ENCODE measurements around the gene ALOXE3. TPM values are rescaled to one million over a fixed set of nuclear protein-coding genes. Genes with fewer than 3 reads are reported as not detected.
"Not testable (repeated sequence)": the region's sequence is repeated elsewhere in the genome, so short reads cannot be mapped to it uniquely, and the experiment has no call there.

The ALOXE3 gene
- total and polyA plus RNA-seq, 12 donors, result not detected

- TF ChIP-seq, protein P1, sequence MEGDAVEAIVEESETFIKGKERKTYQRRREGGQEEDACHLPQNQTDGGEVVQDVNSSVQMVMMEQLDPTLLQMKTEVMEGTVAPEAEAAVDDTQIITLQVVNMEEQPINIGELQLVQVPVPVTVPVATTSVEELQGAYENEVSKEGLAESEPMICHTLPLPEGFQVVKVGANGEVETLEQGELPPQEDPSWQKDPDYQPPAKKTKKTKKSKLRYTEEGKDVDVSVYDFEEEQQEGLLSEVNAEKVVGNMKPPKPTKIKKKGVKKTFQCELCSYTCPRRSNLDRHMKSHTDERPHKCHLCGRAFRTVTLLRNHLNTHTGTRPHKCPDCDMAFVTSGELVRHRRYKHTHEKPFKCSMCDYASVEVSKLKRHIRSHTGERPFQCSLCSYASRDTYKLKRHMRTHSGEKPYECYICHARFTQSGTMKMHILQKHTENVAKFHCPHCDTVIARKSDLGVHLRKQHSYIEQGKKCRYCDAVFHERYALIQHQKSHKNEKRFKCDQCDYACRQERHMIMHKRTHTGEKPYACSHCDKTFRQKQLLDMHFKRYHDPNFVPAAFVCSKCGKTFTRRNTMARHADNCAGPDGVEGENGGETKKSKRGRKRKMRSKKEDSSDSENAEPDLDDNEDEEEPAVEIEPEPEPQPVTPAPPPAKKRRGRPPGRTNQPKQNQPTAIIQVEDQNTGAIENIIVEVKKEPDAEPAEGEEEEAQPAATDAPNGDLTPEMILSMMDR (IDR thresholded peaks at IDR 0.05), result peak in 1 of 6 experiments; percentile 29
- no peak for TF ChIP-seq POLR2A (IDR thresholded peaks at IDR 0.05)
- Histone ChIP-seq H3K4me3 (peak overlapping the region in 1 of 4 donors; percentile 51), H3K9me3 (replicated peaks in 1 of 3) (no peaks in the 10 kb centered on the region), H3K36me3 (replicated peaks in 1 of 2) (no peaks in the 10 kb centered on the region), H3K27me3 (peaks cover 47% of the 10 kb centered on the region), H3K4me1 (replicated peaks in 1 of 2) (peaks cover 0 to 8% of the 10 kb centered on the region in 2 donors), H3K27ac (no peak overlapping the region)
- intact Hi-C loops (cut with DNase I), result no loop called here
- DNase-seq, result no peak
- WGBS, 4 donors, result 28 to 50% (median 34%) methylated on average over 11 to 25 of the region's 25 CpGs
Measured at GRCh38 chr17:8080208-8080798, 38.0 kb downstream of the ALOXE3 start.

- intact Hi-C loops (cut with DNase I), result loop anchor here (5.0 to 10.0 kb wide), 2 partner anchors 33 to 225 kb away; no protein-coding TSS in a partner anchor
- DNase-seq, result peak; percentile 38 to 74 (median 66)
- TF ChIP-seq, protein P1 (IDR thresholded peaks at IDR 0.05), result peak; percentile 60 to 93 (median 76)
- TF ChIP-seq POLR2A (IDR thresholded peaks at IDR 0.05), result no peak
- no peaks in the 10 kb centered on the region for H3K9me3 ChIP-seq (replicated peaks in 1 of 3)
- 1 to 2% (median 1%) methylated on average over 28 to 87 of the region's 87 CpGs for WGBS, 4 donors
- H3K4me1 ChIP-seq (replicated peaks in 1 of 2), result peaks cover 0 to 8% of the 10 kb centered on the region in 2 donors
- H3K36me3 ChIP-seq (replicated peaks in 1 of 2), result no peaks in the 10 kb centered on the region
- peaks cover 54% of the 10 kb centered on the region for H3K27me3 ChIP-seq
- H3K4me3 ChIP-seq, result peak overlapping the region in 1 of 4 donors; percentile 51
- no peak overlapping the region for H3K27ac ChIP-seq
Measured at GRCh38 chr17:8079291-8080207, 38.8 kb downstream of the ALOXE3 start.

- Histone ChIP-seq H3K27me3 (peaks cover 53% of the 10 kb centered on the region), H3K4me1 (replicated peaks in 1 of 2) (peaks cover 0 to 14% of the 10 kb centered on the region in 2 donors)
- H3K36me3 ChIP-seq (replicated peaks in 1 of 2); H3K27ac ChIP-seq; DNase-seq; H3K4me3 ChIP-seq; H3K9me3 ChIP-seq (replicated peaks in 1 of 3): not testable (repeated sequence)
- intact Hi-C loops (cut with DNase I), result loop anchor here (5.0 to 10.0 kb wide), 2 partner anchors 34 to 227 kb away; no protein-coding TSS in a partner anchor
- 74 to 86% (median 80%) methylated on average over 4 to 5 of the region's 5 CpGs for WGBS, 4 donors
Measured at GRCh38 chr17:8077939-8078338, 40.4 kb downstream of the ALOXE3 start.

- H3K27me3 ChIP-seq, result peaks cover 63% of the 10 kb centered on the region
- H3K4me1 ChIP-seq (replicated peaks in 1 of 2), result peaks cover 0 to 14% of the 10 kb centered on the region in 2 donors
- TF ChIP-seq POLR2A (IDR thresholded peaks at IDR 0.05), result no peak
- TF ChIP-seq, protein P1 (IDR thresholded peaks at IDR 0.05), result no peak
- no peak for DNase-seq
- intact Hi-C loops (cut with DNase I), result loop anchor here (5.0 to 10.0 kb wide), 2 partner anchors 36 to 228 kb away; no protein-coding TSS in a partner anchor
- no peaks in the 10 kb centered on the region for H3K36me3 ChIP-seq (replicated peaks in 1 of 2)
- no peak overlapping the region for H3K27ac ChIP-seq
- 77 to 85% (median 81%) methylated on average over 9 to 13 of the region's 13 CpGs for WGBS, 4 donors
- no peaks in the 10 kb centered on the region for H3K9me3 ChIP-seq (replicated peaks in 1 of 3)
- H3K4me3 ChIP-seq, result no peak overlapping the region
Measured at GRCh38 chr17:8076502-8077266, 41.6 kb downstream of the ALOXE3 start.
